ENCODE data around the gene HLA-DRB1.
"Not testable (repeated sequence)": the region's sequence is repeated elsewhere in the genome, so short reads cannot be mapped to it uniquely, and the experiment has no call there.

HLA-DRB1 gene

DNA sequence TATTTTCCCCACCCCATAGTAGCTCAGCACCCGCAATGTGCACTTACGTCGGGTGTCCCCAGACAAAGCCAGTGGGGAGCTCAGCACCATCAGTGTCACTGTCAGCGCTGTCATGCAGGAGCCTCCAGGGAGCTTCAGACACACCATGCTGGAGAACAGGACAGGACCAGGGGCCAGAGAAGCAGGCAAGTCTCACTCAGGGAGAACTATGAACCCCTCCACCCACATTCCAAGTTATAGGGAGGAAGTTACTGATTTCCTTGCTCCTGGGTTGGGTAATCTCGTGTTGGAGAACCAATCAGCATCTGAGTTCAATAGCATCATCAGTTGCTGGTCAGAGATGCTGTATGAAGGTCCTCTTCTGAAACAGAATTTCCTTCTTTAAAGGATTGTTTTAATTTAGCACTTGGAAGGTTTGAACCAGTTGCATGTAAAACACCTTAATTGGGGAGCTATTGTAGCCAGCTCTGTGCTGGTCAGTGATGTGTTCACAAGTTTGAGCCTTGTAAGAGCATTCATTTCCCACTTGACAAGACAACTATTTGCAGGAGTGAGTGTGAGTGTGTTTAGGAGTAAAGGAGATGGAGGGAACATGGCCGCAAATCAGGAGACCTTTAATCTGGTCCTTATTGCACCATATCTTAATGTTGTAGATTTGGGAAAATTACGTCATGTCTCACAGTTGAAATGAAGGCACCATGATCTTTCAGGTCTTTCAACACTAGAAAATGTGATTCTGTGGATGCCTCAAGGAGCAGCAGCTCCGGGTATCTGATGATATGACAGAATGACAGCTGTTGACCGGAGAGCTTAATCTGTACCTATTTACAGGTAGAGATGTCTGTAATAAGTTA is at the start of gene HLA-DRB1:
TSS of gene HLA-DRB1 (minus strand) at position 253 of the 854 bp plus-strand sequence. CDS start at position 147, 106 bp downstream.
- peak; percentile 58 for DNase-seq

DNA sequence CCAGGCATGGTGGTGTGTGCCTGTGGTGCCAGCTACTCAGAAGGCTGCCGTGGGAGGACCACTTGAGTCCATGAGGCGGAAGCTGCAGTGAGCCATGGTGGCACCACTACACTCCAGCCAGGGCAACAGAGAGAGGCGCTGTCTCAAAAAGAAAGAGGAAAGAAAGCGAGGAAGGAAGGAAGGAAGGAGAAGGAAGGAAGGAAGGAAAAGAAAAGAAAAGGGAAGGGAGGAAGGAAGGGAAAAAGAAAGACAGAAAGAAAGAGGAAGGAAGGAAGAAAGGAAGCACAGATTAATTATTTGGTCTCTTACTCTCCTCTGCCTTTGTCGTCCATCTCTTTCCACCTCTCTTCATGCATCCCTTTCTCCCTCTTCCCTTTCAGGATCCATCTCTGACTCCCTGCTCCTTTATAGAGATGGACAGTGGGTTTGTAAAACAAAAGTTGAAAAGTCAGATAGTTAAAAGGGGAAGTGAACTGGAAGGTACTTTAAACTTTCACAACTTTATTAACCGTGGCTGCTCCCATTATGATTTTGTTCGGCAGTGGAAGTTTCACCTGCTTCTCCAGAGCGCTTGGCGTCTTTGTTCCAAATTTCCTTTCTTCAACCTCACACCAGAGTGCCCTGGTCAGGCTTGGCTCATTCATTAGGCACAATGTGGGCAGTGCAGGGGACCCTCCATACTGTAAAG is 49.0 kb upstream of the HLA-DRB1 start:
- DNase-seq, result no peak

GRCh38 chr6:32637883-32638282 is 48.2 kb upstream of the HLA-DRB1 start:
- no peak for DNase-seq

DNA sequence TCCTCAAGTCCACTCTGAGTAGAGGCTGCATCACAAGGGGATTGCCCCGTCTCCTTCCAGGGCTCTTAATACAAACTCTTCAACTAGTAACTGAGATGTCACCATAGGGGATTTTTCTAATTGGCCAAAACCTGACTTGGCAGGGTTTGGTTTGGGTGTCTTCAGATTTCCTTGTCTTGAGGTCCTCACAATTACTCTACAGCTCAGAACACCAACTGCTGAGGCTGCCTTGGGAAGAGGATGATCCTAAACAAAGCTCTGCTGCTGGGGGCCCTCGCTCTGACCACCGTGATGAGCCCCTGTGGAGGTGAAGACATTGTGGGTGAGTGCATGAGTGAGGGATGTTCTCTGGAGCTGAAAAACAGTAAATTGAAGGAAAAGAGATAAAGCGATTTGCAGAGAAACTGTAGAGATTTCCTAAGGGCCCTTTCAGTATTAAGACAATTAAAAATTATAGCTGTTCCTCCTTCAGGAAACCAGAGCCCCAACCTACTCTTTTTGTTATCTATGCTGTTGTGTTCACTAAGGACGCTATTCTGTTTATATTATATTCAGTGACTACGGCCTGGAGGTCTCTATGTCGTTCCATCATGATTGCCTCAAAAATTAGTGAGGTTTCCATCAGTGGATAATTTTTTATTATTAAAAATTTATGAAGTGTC is 47.7 kb upstream of the HLA-DRB1 start, which contains the start of gene HLA-DQA1:
TSS of gene HLA-DQA1 (plus strand) at position 188 of the 662 bp plus-strand sequence. CDS start at position 241, 53 bp downstream.
- no peak for DNase-seq

DNA sequence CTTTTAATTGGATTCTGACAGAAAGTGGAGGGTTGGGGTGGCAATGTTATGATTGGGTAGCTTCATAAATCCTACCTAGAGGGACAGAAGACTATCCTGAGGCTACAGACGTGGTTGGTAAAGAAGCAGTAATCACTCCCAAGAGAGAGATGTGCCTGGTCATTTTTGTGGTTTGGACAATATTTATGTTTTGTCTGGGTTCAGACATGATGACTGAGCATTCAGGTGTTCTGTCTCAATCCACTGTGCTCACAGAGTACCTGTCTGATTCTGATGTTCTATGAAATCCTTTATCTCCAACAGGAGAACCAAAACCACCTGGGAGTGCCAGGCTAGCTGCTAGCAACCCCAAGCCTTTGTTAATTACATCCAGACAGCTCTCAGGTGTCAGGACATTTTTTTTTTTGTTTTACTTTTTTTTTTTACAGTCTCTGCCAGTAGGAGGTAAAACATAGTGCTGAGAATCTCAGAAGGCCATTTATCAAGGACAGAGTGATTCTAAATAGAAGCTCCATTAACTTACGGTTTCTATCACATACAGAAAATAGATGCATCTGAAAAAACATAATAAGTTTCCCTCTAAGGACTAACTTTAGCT is 46.0 kb upstream of the HLA-DRB1 start:
- no peak for DNase-seq

DNA sequence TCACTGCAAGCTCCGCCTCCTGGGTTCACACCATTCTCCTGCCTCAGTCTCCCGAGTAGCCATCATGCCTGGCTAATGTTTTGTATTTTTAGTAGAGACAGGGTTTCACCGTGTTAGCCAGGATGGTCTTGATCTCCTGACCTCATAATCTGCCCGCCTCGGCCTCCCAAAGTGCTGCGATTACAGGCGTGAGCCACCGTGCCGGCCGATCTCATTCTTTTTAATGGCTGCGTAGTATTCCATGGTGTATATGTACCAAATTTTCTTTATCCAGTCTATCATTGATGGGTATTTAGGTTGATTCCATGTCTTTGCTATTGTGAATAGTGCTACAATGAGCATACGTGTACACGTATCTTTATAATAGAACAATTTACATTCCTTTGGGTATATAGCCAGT is 40.1 kb upstream of the HLA-DRB1 start:
- not testable (repeated sequence) for DNase-seq

DNA sequence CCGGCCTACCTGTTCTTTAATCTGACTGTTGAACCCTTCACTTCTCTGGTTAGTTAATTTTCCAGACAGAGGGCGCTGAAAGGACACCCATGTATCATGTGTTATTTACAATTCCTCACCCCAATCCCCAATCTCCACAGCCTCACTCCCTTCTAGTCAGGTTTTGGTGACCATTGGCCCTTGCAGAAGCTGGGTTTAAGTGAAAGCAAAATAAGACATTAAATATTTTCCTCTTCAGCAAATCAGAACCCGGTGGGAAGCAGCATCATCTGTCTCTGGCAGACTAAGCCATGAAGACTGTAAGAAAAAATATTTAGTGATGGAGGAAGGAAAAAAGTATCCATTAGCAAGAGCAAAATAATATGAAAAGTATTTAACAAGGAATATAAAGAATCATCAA is 38.2 kb upstream of the HLA-DRB1 start:
- DNase-seq, result peak; percentile 3

- no peak for DNase-seq
Measured at GRCh38 chr6:32627249-32627648, 37.6 kb upstream of the HLA-DRB1 start.

- no peak for DNase-seq
Measured at GRCh38 chr6:32625137-32625536, 35.5 kb upstream of the HLA-DRB1 start.

DNA sequence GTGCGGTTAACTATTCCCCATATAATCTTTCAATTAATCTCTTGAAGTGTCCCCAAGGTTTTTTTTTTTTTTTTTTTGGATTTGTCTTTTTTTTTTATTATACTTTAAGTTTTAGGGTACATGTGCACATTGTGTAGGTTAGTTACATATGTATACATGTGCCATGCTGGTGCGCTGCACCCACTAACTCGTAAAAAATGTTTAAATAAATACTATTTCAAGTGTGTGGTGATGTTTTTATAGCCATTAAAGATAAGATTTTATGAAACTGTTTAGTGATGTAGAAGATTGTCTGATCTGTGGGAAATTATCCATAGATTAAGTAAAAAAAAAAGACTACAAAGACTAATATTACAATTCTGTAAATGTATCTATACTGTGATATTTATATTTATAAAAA is 34.9 kb upstream of the HLA-DRB1 start:
- no peak for DNase-seq

DNA sequence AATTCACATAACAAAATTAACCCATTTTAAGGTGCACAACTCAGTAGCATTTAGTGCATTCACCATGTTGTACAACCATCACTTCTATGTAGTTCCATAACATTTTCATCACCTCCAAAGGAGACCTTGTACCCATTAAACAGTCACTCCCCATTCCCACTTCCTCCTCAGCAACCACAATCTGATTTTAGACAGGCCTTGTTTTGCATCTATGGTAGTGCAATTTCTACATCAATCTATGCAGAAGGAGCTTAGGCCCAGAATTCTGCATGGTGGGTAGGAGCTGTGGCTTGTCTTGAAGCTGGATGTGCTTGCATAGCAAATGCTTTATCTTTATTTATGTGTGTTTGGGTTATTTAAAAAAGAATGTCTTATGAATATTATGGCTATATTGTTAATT is 34.0 kb upstream of the HLA-DRB1 start:
- peak; percentile 65 for DNase-seq

GRCh38 chr6:32622545-32623401 is 33.1 kb upstream of the HLA-DRB1 start:
- DNase-seq, result peak; percentile 81

- DNase-seq, result no peak
Measured at GRCh38 chr6:32621372-32621771, 31.7 kb upstream of the HLA-DRB1 start.

DNA sequence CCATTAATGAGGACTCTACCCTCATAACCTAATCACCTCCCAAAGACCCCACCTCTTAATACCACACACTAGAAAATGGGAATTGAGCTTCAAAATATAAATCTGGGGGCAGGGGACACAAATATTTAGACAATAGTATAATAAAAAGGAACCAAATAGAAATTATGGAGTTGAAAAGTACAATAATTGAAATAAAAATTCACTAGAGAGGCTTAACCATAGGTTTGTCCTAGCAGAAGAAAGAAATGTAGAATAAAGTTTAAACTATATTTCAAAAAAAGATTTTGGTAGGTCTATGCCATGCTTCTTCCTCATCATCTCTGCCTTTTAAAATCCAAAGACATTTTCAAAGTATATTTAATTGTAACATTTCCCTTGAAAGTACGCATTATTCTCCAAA is 28.1 kb upstream of the HLA-DRB1 start:
- no peak for DNase-seq

- DNase-seq, result no peak
Measured at GRCh38 chr6:32615885-32616532, 26.4 kb upstream of the HLA-DRB1 start.

GRCh38 chr6:32614366-32615081 is 24.9 kb upstream of the HLA-DRB1 start:
- DNase-seq, result no peak

DNA sequence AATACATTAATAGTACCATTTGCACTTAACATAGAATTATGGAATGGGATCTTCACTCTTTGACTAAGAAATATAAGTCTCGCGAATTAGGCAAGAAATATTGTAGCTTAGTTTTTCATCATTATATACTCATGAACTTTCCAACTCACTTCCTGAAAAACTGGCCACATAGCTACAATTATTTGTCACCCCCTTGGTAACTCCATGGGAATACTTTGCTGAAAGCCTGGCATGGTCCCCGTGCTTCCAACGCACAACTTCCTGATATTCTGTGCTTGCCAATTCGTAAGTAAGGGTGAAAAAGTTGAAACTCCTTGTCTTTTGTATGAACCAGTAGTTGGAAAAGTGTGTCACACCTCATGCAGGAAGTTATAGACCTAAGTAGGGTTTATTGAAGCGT is 23.8 kb upstream of the HLA-DRB1 start:
- DNase-seq, result no peak

GRCh38 chr6:32610682-32611296 is 21.1 kb upstream of the HLA-DRB1 start:
- DNase-seq, result no peak

DNA sequence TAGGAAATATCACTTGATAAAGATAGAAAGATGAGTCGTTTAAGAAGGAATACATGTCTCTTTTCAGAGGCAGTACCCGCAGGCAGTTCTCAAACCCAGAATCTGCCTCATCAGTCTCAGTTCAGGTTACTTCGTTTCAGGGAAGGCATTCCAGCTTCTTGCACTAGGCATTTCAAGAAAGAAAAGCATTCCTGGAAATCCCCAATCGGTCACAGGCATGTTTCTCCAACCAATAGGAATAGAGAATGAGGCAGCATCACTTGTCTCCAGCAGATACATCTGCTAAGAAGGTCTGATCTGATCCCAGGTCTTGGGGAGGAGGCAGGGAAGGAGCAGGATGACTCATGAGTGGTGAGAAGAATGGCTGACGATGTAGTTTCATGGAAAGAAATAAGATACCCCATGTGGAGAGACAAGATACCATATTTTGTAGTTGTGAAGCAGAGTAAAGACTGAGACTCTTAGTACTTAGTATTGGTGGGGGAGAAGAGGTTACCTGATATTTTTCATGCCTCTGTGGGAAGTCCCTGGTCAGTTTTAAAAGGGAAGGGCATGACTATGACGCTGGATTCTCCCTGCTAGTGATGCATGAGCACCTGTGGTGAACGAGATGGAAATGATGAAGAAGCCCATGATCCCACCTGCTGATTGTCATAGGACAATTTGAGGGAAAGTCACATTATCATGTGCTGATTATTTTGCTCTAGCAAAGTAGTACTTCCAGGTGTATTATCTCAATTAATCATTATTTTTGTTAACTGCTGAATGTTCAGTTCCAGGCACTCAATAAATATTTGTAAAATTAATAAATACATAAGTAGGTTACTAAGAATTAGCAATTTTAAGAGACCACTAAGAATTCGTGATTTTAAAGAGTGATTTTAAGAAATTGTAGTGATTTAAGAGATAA is 20.3 kb upstream of the HLA-DRB1 start:
- DNase-seq, result peak; percentile 86

All from MV-4-11 (cell line).